ENCODE data around the gene TSPAN15. TPM values are rescaled to one million over a fixed set of nuclear protein-coding genes. Genes with fewer than 3 reads are reported as not detected.

TSPAN15 gene
- total and polyA plus RNA-seq, 9 donors: 2.8 to 13.7 (median 5.6) TPM

DNA sequence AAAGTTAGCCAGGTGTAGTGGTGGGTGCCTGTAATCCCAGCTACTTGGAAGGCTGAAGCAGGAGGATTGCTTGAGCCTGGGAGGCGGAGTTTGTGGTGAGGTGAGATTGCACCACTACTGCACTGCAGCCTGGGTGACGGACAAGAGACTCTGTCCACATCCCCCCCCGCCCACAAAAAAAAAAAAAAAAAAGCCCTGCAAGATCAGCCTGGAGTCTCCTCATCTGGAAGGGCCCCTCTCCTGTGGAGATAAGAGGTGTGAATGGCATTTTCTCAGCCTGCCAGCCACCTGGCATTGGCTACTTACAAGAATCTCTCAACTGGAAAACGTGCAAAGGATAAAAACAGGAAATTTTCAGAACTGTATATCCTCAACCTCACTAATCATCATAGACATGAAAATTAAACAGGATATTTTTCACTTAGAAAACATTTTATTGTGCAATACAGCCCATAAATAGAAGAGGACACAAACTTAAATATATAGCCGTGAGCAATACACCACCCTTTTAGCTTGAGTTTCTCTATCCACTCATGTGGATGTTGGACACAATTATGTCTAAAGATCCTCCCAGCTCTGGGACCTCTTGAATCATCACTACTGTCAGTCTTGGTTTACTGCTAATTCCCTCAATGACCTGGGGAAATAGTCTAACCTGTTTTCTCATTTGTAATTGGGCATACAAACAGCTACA is 11.3 kb upstream of the TSPAN15 start:
- 58 to 63% (median 61%) methylated on average over 5 of the region's 5 CpGs for WGBS, 3 donors
- Histone ChIP-seq H3K4me3 (no peak overlapping the region), H3K27ac (no peak overlapping the region), H3K9me3 (no peaks in the 10 kb centered on the region), H3K27me3 (no peaks in the 10 kb centered on the region), H3K36me3 (no peaks in the 10 kb centered on the region), H3K4me1 (ENCODE audit: insufficient read depth) (no peaks in the 10 kb centered on the region)
- TF ChIP-seq, protein P1, sequence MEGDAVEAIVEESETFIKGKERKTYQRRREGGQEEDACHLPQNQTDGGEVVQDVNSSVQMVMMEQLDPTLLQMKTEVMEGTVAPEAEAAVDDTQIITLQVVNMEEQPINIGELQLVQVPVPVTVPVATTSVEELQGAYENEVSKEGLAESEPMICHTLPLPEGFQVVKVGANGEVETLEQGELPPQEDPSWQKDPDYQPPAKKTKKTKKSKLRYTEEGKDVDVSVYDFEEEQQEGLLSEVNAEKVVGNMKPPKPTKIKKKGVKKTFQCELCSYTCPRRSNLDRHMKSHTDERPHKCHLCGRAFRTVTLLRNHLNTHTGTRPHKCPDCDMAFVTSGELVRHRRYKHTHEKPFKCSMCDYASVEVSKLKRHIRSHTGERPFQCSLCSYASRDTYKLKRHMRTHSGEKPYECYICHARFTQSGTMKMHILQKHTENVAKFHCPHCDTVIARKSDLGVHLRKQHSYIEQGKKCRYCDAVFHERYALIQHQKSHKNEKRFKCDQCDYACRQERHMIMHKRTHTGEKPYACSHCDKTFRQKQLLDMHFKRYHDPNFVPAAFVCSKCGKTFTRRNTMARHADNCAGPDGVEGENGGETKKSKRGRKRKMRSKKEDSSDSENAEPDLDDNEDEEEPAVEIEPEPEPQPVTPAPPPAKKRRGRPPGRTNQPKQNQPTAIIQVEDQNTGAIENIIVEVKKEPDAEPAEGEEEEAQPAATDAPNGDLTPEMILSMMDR (IDR thresholded peaks at IDR 0.05): no peak
- TF ChIP-seq POLR2A (IDR thresholded peaks at IDR 0.05) (no peak), EP300 (IDR thresholded peaks at IDR 0.05) (no peak)
- DNase-seq: no peak
- intact Hi-C loops (cut with DNase I): loop anchor here in 1 of 4 donors (5.0 kb wide), 1 partner anchor 62 kb away; no protein-coding TSS in a partner anchor

DNA sequence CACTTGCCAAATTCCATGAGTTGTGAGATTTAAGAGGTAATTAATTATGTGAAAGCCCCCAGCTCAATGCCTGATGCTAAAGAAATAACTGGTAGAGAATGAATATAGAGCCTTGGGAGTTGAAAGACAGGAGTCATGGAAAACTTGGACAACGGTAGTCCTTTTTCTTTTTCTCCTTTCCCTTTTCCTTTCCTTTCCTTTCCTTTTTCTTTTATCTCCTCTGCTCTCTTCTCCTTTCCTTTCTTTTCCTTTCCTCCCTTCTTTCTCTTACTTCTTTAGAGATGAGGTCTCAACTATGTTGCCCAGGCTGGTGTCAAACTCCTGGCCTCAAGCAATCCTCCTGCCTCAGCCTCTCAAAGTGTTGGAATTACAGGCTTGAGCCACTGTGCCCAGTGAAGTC is 7.9 kb upstream of the TSPAN15 start:
- H3K4me3 ChIP-seq: no peak overlapping the region
- intact Hi-C loops (cut with DNase I): loop anchor here in 1 of 4 donors (5.0 kb wide), 1 partner anchor 59 kb away; no protein-coding TSS in a partner anchor
- no peaks in the 10 kb centered on the region for H3K9me3 ChIP-seq
- no peaks in the 10 kb centered on the region for H3K27me3 ChIP-seq
- TF ChIP-seq EP300 (IDR thresholded peaks at IDR 0.05): no peak
- TF ChIP-seq, protein P1 (IDR thresholded peaks at IDR 0.05): no peak
- no peak for TF ChIP-seq POLR2A (IDR thresholded peaks at IDR 0.05)
- H3K4me1 ChIP-seq (ENCODE audit: insufficient read depth): no peaks in the 10 kb centered on the region
- no peak for DNase-seq
- H3K27ac ChIP-seq: no peak overlapping the region
- no peaks in the 10 kb centered on the region for H3K36me3 ChIP-seq
- 79 to 96% (median 84%) methylated on average over 1 of the region's 1 CpG for WGBS, 3 donors

DNA sequence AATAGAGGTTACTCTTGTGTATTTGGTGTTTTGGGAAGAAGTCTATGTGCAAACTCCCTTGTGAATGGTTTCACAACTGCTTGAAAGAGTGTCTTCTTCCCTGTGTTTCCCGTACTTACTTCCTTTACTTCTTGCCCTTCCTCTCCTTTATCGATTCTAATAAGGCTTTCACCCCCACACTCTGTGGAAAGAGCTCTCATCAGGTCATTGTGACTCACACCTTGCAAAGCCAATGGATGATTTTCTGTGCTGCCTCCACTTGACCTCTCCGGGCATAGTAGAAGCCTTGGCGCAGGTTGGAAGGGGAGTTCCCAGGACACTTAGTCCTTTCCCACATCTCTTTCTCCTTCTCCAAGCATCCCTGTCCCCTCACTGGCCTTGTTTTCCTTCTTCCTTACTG is 6.2 kb upstream of the TSPAN15 start:
- 82 to 92% (median 88%) methylated on average over 4 of the region's 4 CpGs for WGBS, 3 donors
- DNase-seq: no peak
- no peaks in the 10 kb centered on the region for H3K4me1 ChIP-seq (ENCODE audit: insufficient read depth)
- no peak overlapping the region for H3K27ac ChIP-seq
- no peak for TF ChIP-seq POLR2A (IDR thresholded peaks at IDR 0.05)
- TF ChIP-seq EP300 (IDR thresholded peaks at IDR 0.05): no peak
- TF ChIP-seq, protein P1 (IDR thresholded peaks at IDR 0.05): no peak
- no peaks in the 10 kb centered on the region for H3K27me3 ChIP-seq
- intact Hi-C loops (cut with DNase I): no loop called here
- H3K36me3 ChIP-seq: no peaks in the 10 kb centered on the region
- no peaks in the 10 kb centered on the region for H3K9me3 ChIP-seq
- no peak overlapping the region for H3K4me3 ChIP-seq

GRCh38 chr10:69446229-69446628 is 5.0 kb upstream of the TSPAN15 start:
- no peak for DNase-seq
- no peaks in the 10 kb centered on the region for H3K27me3 ChIP-seq
- intact Hi-C loops (cut with DNase I): no loop called here
- no peak overlapping the region for H3K4me3 ChIP-seq
- no peaks in the 10 kb centered on the region for H3K9me3 ChIP-seq
- no peak for TF ChIP-seq POLR2A (IDR thresholded peaks at IDR 0.05)
- TF ChIP-seq EP300 (IDR thresholded peaks at IDR 0.05): no peak
- TF ChIP-seq, protein P1 (IDR thresholded peaks at IDR 0.05): no peak
- H3K36me3 ChIP-seq: no peaks in the 10 kb centered on the region
- H3K4me1 ChIP-seq (ENCODE audit: insufficient read depth): no peaks in the 10 kb centered on the region
- no peak overlapping the region for H3K27ac ChIP-seq
